SJCRH30 (cell line): ENCODE data around the gene MAP1S. TPM values are rescaled to one million over a fixed set of nuclear protein-coding genes. Genes with fewer than 3 reads are reported as not detected.
"Not testable (repeated sequence)": the region's sequence is repeated elsewhere in the genome, so short reads cannot be mapped to it uniquely, and the experiment has no call there.

Experiments used
- DNase-seq, 2 experiments: peaks; one replicate each; pipeline ENCODE4 v3.0.0-alpha.2; 2015 to 2020
- H3K27ac ChIP-seq: fragments of 250-450 bp; sonication (Bioruptor Pico); 2 replicates; pipeline ENCODE4 v1.5.1; 2020; ENCODE audit warnings: mild to moderate bottlenecking, moderate library complexity
- H3K27me3 ChIP-seq: fragments of 250-450 bp; sonication (Bioruptor Pico); 2 replicates; pipeline ENCODE4 v1.5.1; 2020; ENCODE audit warnings: mild to moderate bottlenecking, moderate library complexity
- H3K36me3 ChIP-seq: fragments of 250-450 bp; sonication (Bioruptor Pico); 2 replicates; pipeline ENCODE4 v1.5.1; 2020; ENCODE audit warnings: mild to moderate bottlenecking, moderate library complexity
- H3K4me1 ChIP-seq: fragments of 250-450 bp; sonication (Bioruptor Pico); 2 replicates; pipeline ENCODE4 v1.5.1; 2020; ENCODE audit warnings: mild to moderate bottlenecking, moderate library complexity
- H3K4me3 ChIP-seq: fragments of 250-450 bp; sonication (Bioruptor Pico); 2 replicates; pipeline ENCODE4 v1.5.1; 2020; ENCODE audit warnings: mild to moderate bottlenecking, moderate library complexity
- H3K9me3 ChIP-seq: fragments of 250-450 bp; sonication (Bioruptor Pico); replicated peaks from 2 replicates; pipeline ENCODE4 v1.5.1; 2020; ENCODE audit warnings: mild to moderate bottlenecking, moderate library complexity
- total RNA-seq: library from RNA; depleted of rRNA; stranded (reverse); fragments of >200 nt; shearing (Covaris generic); gene quantifications from 2 replicates; pipeline ENCODE4 v1.2.3, GENCODE V29; 2014

Gene MAP1S
- total RNA-seq, 1 experiment from 2014 or later = 29.6 TPM

DNA sequence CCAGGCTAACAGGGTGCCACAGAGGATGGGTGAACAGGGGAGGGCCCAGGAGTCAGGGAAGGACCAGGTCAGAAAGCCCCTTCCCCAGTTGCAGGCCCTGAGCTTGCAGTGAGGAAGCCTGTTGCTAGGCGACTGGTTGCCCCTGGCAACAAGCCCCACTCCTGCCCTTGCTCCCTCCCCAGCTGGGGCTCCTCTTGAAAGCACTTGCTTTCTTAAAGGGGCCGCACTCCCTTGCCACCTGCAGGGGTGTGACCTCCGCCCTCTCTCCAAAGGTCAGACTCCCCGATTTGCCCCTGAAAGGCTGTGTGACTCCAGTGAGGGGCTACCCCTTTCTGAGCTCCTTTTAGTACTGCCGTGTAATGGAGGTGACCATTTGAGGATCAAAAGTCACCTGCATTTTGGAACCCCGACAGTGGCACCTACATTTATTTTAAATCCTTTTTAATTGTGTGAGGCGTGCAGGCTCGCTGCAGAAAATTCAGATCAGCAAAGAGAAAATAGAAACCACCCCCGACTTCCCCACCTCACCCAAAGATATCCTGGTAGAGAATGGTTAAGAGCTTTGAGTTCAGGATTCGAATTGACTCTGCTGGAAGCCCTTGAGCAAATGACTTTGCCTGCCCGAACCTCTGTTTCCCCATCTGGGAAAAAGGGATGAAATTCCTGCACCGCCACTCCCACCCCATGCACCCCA is 36.8 kb downstream of the MAP1S start:
- peak; percentile 55 to 67 for DNase-seq
- Histone ChIP-seq H3K4me3 (no peak overlapping the region), H3K9me3 (no peaks in the 10 kb centered on the region), H3K27ac (no peak overlapping the region), H3K4me1 (no peaks in the 10 kb centered on the region), H3K27me3 (no peaks in the 10 kb centered on the region), H3K36me3 (no peaks in the 10 kb centered on the region)

DNA sequence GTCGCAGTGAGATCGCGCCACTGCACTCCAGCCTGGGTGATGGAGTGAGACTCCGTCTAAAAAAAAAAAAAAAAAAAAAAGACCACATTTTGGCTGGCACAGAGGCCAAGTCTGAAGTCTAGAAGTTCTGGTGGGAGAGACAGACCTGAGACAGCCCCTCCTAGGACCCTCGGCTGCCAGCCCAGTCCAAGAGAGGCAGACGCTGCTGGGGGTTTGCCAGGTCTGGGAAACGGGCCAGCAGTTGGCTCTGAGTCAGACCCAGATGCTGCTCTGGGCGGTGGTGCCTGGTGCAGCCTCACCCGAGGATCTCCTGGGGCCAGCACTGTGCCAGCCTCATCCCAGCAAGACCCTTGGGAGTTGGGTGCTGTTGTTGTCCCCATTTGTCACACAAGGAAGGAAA is 37.8 kb downstream of the MAP1S start:
- no peak overlapping the region for H3K27ac ChIP-seq
- H3K4me1 ChIP-seq = no peaks in the 10 kb centered on the region
- no peaks in the 10 kb centered on the region for H3K9me3 ChIP-seq
- no peak for DNase-seq
- no peaks in the 10 kb centered on the region for H3K36me3 ChIP-seq
- H3K4me3 ChIP-seq = no peak overlapping the region
- no peaks in the 10 kb centered on the region for H3K27me3 ChIP-seq

DNA sequence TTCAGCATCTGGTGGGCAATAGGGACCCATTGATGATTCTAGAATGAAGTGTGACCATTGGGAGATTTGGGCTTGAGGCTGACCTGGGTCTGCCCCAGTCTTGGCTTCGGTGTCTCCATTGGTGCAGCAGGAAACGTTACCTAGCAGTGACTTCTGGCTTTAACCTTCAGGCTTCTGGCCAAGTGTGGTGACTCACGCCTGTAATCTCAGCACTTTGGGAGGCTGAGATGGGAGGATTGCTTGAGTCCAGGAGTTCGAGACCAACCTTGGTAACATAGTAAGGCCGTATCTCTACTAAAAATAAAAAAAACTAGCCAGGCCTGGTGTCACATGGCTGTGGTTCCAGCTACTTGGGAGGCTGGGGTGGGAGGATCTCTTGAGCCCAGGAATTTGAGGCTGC is 39.2 kb downstream of the MAP1S start:
- no peaks in the 10 kb centered on the region for H3K27me3 ChIP-seq
- H3K4me1 ChIP-seq = no peaks in the 10 kb centered on the region
- H3K36me3 ChIP-seq = no peaks in the 10 kb centered on the region
- no peak overlapping the region for H3K27ac ChIP-seq
- H3K9me3 ChIP-seq = no peaks in the 10 kb centered on the region
- DNase-seq = no peak
- no peak overlapping the region for H3K4me3 ChIP-seq

DNA sequence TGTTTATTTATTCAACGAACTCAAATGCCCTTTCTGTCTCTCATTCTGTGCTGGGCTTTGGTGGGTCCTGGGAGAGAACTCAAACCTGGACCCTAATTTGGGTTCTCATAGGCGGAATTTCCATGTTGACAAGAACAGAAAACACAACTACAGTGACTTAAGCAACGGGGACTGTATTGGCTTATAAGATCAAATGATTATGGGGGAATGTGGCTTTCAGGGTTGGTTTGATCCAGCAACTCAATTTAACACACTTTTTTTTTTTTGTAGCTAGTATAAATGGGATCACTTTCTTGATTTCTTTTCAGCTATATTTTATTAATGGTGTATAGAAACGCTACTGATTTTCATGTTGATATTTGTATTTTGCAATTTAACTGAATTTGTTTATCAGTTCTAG is 41.9 kb downstream of the MAP1S start:
- H3K27ac ChIP-seq = no peak overlapping the region

DNA sequence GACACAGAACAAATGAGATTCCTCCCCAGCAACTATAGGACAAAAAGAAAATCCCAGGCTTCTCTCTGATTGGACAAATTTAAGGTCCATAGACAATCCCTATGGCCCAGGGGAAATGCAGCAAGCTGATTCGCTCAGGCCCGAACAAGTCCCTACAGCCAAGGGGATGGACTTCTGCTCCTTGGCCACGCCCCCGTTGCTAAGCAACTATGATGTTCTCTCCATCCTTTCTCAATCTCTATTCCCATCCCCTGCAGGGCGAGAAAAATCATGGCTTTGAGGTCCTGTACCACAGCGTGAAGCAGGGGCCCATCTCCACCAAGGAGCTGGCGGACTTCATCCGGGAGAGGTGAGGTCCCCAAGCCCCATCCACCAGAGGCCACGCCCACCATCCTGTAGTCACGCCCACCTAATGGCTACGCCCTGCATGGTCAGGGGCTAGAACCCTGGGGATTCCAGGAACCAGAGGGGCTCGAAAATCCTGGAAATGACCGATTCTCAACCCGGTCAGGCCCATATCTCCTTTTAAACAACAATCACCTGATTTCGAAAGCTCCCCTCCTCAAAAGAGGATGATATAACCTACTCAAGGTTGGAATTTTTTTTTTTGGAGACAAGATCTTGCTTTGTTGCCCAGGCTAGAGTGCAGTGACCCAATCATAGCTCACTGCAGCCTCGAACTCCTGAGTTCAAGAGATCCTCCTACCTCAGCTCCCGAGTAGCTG is 43.4 kb downstream of the MAP1S start:
- peak; percentile 89 to 91 for DNase-seq

More for the DNA sequence above, 41.9 kb downstream of the MAP1S start:
- Histone ChIP-seq H3K36me3 (no peaks in the 10 kb centered on the region), H3K27me3 (no peaks in the 10 kb centered on the region), H3K4me1 (no peaks in the 10 kb centered on the region), H3K9me3 (no peaks in the 10 kb centered on the region), H3K4me3 (no peak overlapping the region)
- DNase-seq = no peak

GRCh38 chr19:17764348-17764747 is 45.1 kb downstream of the MAP1S start:
- Histone ChIP-seq H3K27me3 (no peaks in the 10 kb centered on the region), H3K4me3 (no peak overlapping the region), H3K27ac (no peak overlapping the region), H3K36me3 (no peaks in the 10 kb centered on the region), H3K4me1 (no peaks in the 10 kb centered on the region), H3K9me3 (no peaks in the 10 kb centered on the region)
- DNase-seq = no peak

More for the DNA sequence above, 43.4 kb downstream of the MAP1S start:
- H3K27me3 ChIP-seq = no peaks in the 10 kb centered on the region
- H3K36me3 ChIP-seq = no peaks in the 10 kb centered on the region
- H3K27ac ChIP-seq = no peak overlapping the region
- no peak overlapping the region for H3K4me3 ChIP-seq
- no peaks in the 10 kb centered on the region for H3K9me3 ChIP-seq
- no peaks in the 10 kb centered on the region for H3K4me1 ChIP-seq

GRCh38 chr19:17765069-17765618 is 45.9 kb downstream of the MAP1S start:
- H3K4me3 ChIP-seq = no peak overlapping the region
- no peaks in the 10 kb centered on the region for H3K36me3 ChIP-seq
- no peaks in the 10 kb centered on the region for H3K4me1 ChIP-seq
- DNase-seq = no peak
- no peak overlapping the region for H3K27ac ChIP-seq
- H3K27me3 ChIP-seq = no peaks in the 10 kb centered on the region
- H3K9me3 ChIP-seq = no peaks in the 10 kb centered on the region

- Histone ChIP-seq H3K4me1 (no peaks in the 10 kb centered on the region), H3K4me3 (no peak overlapping the region), H3K36me3 (no peaks in the 10 kb centered on the region), H3K9me3 (no peaks in the 10 kb centered on the region), H3K27me3 (no peaks in the 10 kb centered on the region), H3K27ac (no peak overlapping the region)
- peak; percentile 93 to 96 for DNase-seq
These were observed 47.4 kb downstream of the MAP1S start for GRCh38 chr19:17766543-17767131.

DNA sequence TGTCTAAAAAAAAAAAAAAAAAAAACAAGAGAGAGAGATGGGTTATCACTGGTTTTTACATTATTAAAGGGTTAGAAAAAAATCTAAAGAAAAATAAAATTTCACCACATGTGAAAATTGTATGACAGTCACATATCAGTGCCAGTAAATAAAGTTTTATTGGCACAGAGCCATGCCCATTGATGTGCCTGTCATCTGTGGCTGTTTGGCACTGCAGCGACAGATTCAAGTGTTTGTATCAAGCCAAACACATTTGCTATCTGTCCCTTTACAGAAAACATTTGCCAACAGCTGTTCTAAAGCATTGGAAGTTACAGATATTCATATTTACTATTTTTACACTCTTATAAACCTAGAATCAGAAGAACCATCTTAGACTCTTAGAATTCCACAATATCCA is 48.3 kb downstream of the MAP1S start:
- Histone ChIP-seq H3K4me3 (no peak overlapping the region), H3K9me3 (no peaks in the 10 kb centered on the region), H3K27ac (no peak overlapping the region), H3K27me3 (no peaks in the 10 kb centered on the region), H3K36me3 (no peaks in the 10 kb centered on the region), H3K4me1 (no peaks in the 10 kb centered on the region)
- no peak for DNase-seq

DNA sequence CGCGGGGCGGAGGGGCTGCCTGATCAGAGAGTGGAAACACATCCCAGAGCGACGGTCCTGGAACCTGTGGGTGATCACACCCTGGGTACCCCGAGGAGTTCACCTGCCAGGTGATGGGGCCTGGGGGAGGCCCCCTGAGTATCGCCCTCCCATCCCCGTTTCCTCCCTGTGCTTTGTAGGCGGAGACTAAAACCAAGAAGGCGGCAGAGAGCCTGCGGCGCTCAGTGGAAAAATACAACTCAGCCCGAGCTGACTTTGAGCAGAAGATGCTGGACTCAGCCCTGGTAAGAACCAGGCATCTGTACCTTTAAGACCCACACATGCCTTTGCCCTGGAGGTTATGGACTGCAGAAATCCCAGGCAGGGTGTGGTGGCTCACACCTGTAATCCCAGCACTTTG is 51.3 kb downstream of the MAP1S start:
- H3K27me3 ChIP-seq = no peaks in the 10 kb centered on the region
- DNase-seq = no peak
- no peaks in the 10 kb centered on the region for H3K36me3 ChIP-seq
- H3K9me3 ChIP-seq = no peaks in the 10 kb centered on the region
- no peak overlapping the region for H3K27ac ChIP-seq
- no peaks in the 10 kb centered on the region for H3K4me1 ChIP-seq
- no peak overlapping the region for H3K4me3 ChIP-seq

- H3K4me3 ChIP-seq = no peak overlapping the region
- no peak overlapping the region for H3K27ac ChIP-seq
- DNase-seq = peak; percentile 33 to 54
- no peaks in the 10 kb centered on the region for H3K27me3 ChIP-seq
- no peaks in the 10 kb centered on the region for H3K9me3 ChIP-seq
- H3K36me3 ChIP-seq = no peaks in the 10 kb centered on the region
- no peaks in the 10 kb centered on the region for H3K4me1 ChIP-seq
These were observed 52.9 kb downstream of the MAP1S start for GRCh38 chr19:17772172-17772571.

DNA sequence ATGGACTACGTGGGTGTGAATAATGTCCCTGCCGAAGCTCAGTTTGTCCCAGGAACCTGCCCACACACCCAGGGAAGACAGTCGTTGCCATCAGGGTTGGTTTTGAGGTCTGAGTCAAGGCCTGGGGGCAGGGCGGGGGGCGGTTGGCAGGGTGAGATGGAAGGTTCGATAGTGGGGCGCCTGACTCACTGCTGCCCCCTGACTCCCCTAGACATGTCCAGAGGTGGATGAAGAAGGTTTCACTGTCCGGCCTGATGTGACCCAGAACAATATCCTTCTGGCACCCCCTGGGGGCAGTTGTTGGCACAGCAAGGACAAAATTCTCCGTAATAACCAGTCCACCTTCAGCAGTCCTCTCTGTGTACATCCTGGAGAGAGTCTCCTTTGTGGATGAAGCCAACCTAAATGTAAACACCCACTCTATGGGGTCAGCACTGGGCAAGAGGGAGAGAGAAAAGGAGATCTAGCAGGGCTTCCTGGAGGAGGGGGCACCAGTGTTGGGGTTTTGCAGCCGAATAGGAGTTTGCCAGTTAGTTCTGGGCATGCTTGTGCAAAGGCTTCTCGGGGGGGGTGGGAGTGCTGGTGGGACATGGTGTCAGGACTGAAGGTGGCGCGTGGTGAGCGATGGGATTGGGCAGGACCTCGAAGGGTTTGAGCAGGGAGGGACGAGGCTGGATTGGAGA is 56.1 kb downstream of the MAP1S start:
- Histone ChIP-seq H3K4me3 (no peak overlapping the region), H3K9me3 (no peaks in the 10 kb centered on the region), H3K27me3 (no peaks in the 10 kb centered on the region), H3K36me3 (no peaks in the 10 kb centered on the region), H3K27ac (no peak overlapping the region), H3K4me1 (no peaks in the 10 kb centered on the region)
- DNase-seq = peak; percentile 58 to 74

DNA sequence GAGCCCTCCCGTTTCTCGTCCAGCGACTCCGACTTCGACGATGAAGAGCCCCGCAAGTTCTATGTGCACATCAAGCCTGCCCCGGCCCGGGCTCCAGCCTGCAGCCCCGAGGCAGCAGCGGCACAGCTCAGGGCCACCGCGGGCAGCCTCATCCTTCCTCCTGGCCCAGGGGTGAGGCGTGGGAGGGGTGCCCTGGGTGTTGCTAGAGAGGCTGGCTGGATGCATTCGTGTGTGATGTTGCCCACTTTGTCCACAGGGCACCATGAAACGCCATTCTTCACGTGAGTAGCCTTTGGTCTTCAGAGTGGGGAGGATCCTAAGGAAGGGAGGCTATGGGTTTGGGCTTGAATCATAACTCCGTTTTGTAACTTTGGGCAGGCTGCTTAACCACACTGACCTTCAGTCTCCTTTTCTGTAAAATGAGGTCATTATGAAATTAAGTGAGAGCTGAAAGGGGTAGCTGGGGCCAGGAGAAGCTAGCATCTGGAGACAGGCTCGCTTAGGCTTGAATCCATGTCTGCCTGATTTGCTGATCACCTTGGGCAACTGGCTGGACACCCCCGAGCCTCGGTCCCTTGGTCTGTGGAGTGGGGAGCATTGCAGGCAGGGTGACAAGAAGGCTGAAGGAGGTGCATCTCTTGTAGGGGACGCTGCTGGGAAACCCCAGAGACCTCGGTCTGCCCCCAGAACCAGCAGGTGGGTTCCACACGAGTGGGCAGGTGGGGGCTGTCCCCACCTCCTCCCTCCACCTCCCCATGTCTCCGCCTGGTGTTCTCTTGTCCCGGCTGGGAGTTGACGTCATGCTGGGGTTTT is 56.9 kb downstream of the MAP1S start:
- no peak overlapping the region for H3K4me3 ChIP-seq
- H3K9me3 ChIP-seq = no peaks in the 10 kb centered on the region
- no peaks in the 10 kb centered on the region for H3K4me1 ChIP-seq
- no peaks in the 10 kb centered on the region for H3K27me3 ChIP-seq
- H3K27ac ChIP-seq = no peak overlapping the region
- H3K36me3 ChIP-seq = no peaks in the 10 kb centered on the region
- DNase-seq = no peak

GRCh38 chr19:17777840-17778239 is 58.6 kb downstream of the MAP1S start:
- not testable (repeated sequence) for DNase-seq, H3K9me3 ChIP-seq, H3K4me3 ChIP-seq, H3K27ac ChIP-seq, H3K27me3 ChIP-seq, H3K4me1 ChIP-seq, H3K36me3 ChIP-seq
